A549 (cell line): Measurements from ENCODE around the gene GPR37L1. TPM values are rescaled to one million over a fixed set of nuclear protein-coding genes. Genes with fewer than 3 reads are reported as not detected.

Source experiments
- ATAC-seq, 2 experiments: fragments of 200-7000 bp in 1 of 2; fragments of >200 bp in 1 of 2; cut with Nextera tagmentation in 1 of 2; cut with Tn5 transposase in 1 of 2; 3 replicates each; pipeline versions ENCODE4 v1.8.0 to v1.9.1; 2018 to 2020; ENCODE audit warnings: mild to moderate bottlenecking in 1 of 2, moderate library complexity in 1 of 2
- CTCF ChIA-PET: fragments of 300-600 bp; sonication (Branson Sonifier 250); formaldehyde crosslinking; extraction: SDS; loops from one replicate; lab custom pipeline; 2021; ENCODE audit warnings: antibody characterized with exemption, inconsistent platforms; lab: Yijun Ruan, JAX
- POLR2A ChIA-PET: fragments of 350-600 bp; formaldehyde crosslinking; extraction: SDS; loops from one replicate; lab custom pipeline; 2021; ENCODE audit warnings: antibody characterized with exemption, inconsistent platforms; lab: Yijun Ruan, JAX
- DNase-seq, 2 experiments: peaks; one replicate each; pipeline versions ENCODE4 v3.0.0 to v3.0.0-alpha.2; 2011 to 2016; ENCODE audit warnings: low read depth in 1 of 2, low spot score in 1 of 2
- FAIRE-seq: peaks from 2 replicates; lab custom pipeline; 2011; peaks lifted over from hg19 to GRCh38; lab: Jason Lieb, UNC
- H3K27ac ChIP-seq, 2 experiments: fragments of >200 bp; sonication (Bioruptor Twin); formaldehyde crosslinking; 3 replicates each; pipeline ENCODE4 v1.5.1; 2016 to 2017
- H3K4me1 ChIP-seq: fragments of >200 bp; sonication (Bioruptor Twin); formaldehyde crosslinking; 3 replicates; pipeline ENCODE4 v1.6.1; 2016
- H3K4me2 ChIP-seq: fragments of >200 bp; sonication (Bioruptor Twin); formaldehyde crosslinking; 3 replicates; pipeline ENCODE4 v1.6.1; 2016
- H3K4me3 ChIP-seq: fragments of >200 bp; sonication (Bioruptor Twin); formaldehyde crosslinking; 3 replicates; pipeline ENCODE4 v1.5.1; 2016
- H3K9me3 ChIP-seq: fragments of >200 bp; sonication (Bioruptor Twin); formaldehyde crosslinking; 3 replicates; pipeline ENCODE4 v1.6.1; 2016
- BCL3 ChIP-seq: fragments of >200 bp; sonication (Bioruptor Twin); formaldehyde crosslinking; IDR thresholded peaks from 3 replicates; pipeline ENCODE4 v1.6.1; 2016
- CBX2 ChIP-seq: fragments of 200-600 bp; sonication (generic); IDR thresholded peaks from 2 replicates; pipeline ENCODE4 v1.6.1; 2016; ENCODE audit warnings: low read depth, mild to moderate bottlenecking, borderline replicate concordance
- CBX8 ChIP-seq: fragments of 200-600 bp; sonication (generic); IDR thresholded peaks from 2 replicates; pipeline ENCODE4 v1.6.1; 2016
- CEBPB ChIP-seq, 2 experiments: fragments of >200 bp in 1 of 2; sonication (Bioruptor Twin) in 1 of 2; formaldehyde crosslinking in 1 of 2; IDR thresholded peaks; 2 replicates each; pipeline ENCODE4 v1.6.1; 2012 to 2016
- CTCF ChIP-seq: fragments of >200 bp; sonication (Bioruptor Twin); formaldehyde crosslinking; IDR thresholded peaks from 3 replicates; pipeline ENCODE4 v1.5.1; 2016
- EP300 ChIP-seq, 2 experiments: fragments of >200 bp; sonication (Bioruptor Twin); formaldehyde crosslinking; IDR thresholded peaks; 2 replicates in 1 of 2; 3 replicates in 1 of 2; pipeline ENCODE4 v1.6.1; 2016 to 2017
- ESRRA ChIP-seq: fragments of 150-350 bp; IDR thresholded peaks from 2 replicates; pipeline ENCODE4 v1.6.1; 2014; ENCODE audit warnings: mild to moderate bottlenecking, low read length, borderline replicate concordance
- HOXA7 ChIP-seq: fragments of 250-450 bp; sonication (Bioruptor Pico); IDR thresholded peaks from 2 replicates; pipeline ENCODE4 v1.5.0; 2020; ENCODE audit warnings: mild to moderate bottlenecking, moderate library complexity
- HOXB13 ChIP-seq: fragments of 250-450 bp; sonication (Bioruptor Pico); IDR thresholded peaks from 2 replicates; pipeline ENCODE4 v1.5.0; 2020; ENCODE audit warnings: low read depth, mild to moderate bottlenecking, moderate library complexity
- HOXB5 ChIP-seq: fragments of 250-450 bp; sonication (Bioruptor Pico); IDR thresholded peaks from 2 replicates; pipeline ENCODE4 v1.5.0; 2020; ENCODE audit warnings: mild to moderate bottlenecking, moderate library complexity
- KDM5A ChIP-seq: fragments of 200-600 bp; sonication (generic); IDR thresholded peaks from 2 replicates; pipeline ENCODE4 v1.6.1; 2016; ENCODE audit warnings: antibody characterized with exemption, mild to moderate bottlenecking
- NPAS2 ChIP-seq: fragments of 250-450 bp; sonication (Bioruptor Pico); IDR thresholded peaks from 2 replicates; pipeline ENCODE4 v1.8.0; 2022; ENCODE audit warnings: mild to moderate bottlenecking, moderate library complexity, borderline replicate concordance
- NR3C1 ChIP-seq: fragments of >200 bp; sonication (Bioruptor Twin); formaldehyde crosslinking; IDR thresholded peaks from 3 replicates; pipeline ENCODE4 v1.6.1; 2017
- PBX3 ChIP-seq: IDR thresholded peaks from 2 replicates; pipeline ENCODE4 v1.6.1; 2012
- POLR2AphosphoS2 ChIP-seq: conservative IDR thresholded peaks from 2 replicates; pipeline ENCODE4 v1.6.1; 2012; ENCODE audit warnings: low read length, improper control_type of control experiment, inconsistent platforms
- RARB ChIP-seq: fragments of 250-450 bp; sonication (Bioruptor Pico); IDR thresholded peaks from 2 replicates; pipeline ENCODE4 v1.8.0; 2021; ENCODE audit warnings: mild to moderate bottlenecking, moderate library complexity
- REST ChIP-seq: fragments of 200-600 bp; sonication (generic); IDR thresholded peaks from 2 replicates; pipeline ENCODE4 v1.6.1; 2016; ENCODE audit warnings: antibody characterized with exemption, mild to moderate bottlenecking, moderate library complexity
- RNF2 ChIP-seq: fragments of 200-600 bp; sonication (generic); IDR thresholded peaks from 2 replicates; pipeline ENCODE4 v1.6.1; 2016; ENCODE audit warnings: low read depth, mild to moderate bottlenecking, antibody characterized with exemption, moderate library complexity, borderline replicate concordance
- SMC3 ChIP-seq: fragments of >200 bp; sonication (Bioruptor Twin); formaldehyde crosslinking; IDR thresholded peaks from 3 replicates; pipeline ENCODE4 v1.6.1; 2018; ENCODE audit warnings: inconsistent platforms
- SREBF2 ChIP-seq: fragments of 450-650 bp; IDR thresholded peaks from 2 replicates; pipeline ENCODE4 v1.6.1; 2014; ENCODE audit warnings: mild to moderate bottlenecking, moderate library complexity
- TFCP2L1 ChIP-seq: fragments of 250-450 bp; sonication (Bioruptor Pico); IDR thresholded peaks from 2 replicates; pipeline ENCODE4 v1.5.0; 2021; ENCODE audit warnings: mild to moderate bottlenecking
- WGBS: methylation state at CpG from one replicate; pipeline ENCODE4 v1.1.6; 2017; ENCODE audit errors: missing lambda C conversion rate; 5-methylcytosine and 5-hydroxymethylcytosine counted together
- polyA plus RNA-seq, 4 experiments: library from polyadenylated mRNA; depleted of rRNA in 3 of 4; stranded (reverse); fragments of >200 nt; fragmentation: RNase III in 1 of 4; extraction: RNeasy Plus Mini Kit Qiagen cat#74134 plus additional on column Dnase treatment in 1 of 4; gene quantifications; 2 replicates in 3 of 4; 3 replicates in 1 of 4; pipeline ENCODE4 v1.2.3, GENCODE V29; 2011 to 2017
- TF ChIP-seq, protein P1 (sequence below): fragments of 450-650 bp; IDR thresholded peaks from 2 replicates; pipeline ENCODE4 v1.6.1; 2014; ENCODE audit warnings: antibody characterized with exemption

Gene GPR37L1
- polyA plus RNA-seq, 2 of the 4 experiments (the other 2 are of a cell fraction) = 0.08 to 0.13 TPM

DNA sequence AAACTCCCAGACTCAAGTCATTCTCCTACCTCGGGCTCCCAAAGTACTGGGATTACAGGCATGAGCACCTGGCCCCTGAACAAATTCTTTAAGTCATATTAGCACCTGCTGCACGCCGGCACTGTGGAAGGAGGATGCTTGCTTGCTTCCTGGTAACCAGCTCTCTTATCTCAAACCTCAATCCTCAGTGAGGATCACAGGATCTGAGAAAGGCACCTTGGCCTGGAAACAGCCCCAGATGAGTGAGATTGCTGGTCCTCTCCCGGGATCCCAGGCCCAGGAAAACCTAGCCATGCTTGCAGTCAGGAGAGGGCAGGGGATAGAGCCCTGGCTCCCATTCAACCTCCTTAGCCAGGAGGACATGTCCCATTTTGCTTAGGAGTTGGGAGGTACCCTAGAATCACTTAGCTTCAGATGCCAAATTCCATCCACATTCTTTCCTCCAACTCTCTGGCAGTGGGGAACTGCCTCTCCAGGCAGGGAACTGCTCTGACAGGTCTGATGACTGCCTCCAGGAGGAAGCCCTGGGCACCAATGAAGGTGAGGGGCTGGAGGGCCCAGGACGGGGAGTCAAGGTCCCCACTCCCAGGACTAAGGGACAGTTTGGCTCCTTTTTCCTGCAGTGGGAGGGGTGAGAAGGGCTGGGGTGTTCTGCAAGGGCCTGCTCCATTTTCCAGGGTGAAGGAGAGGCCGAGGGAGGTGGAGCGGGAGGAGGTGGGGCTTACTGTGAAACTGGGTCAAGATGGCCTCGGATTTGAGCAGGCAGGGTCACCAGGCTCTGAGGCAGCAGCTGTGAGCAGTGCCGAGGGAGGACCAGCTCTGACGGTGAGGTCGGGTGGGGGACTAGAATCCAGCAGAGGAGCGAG lies 9.5 kb downstream of the GPR37L1 start (continued):
- no peak for TF ChIP-seq SMC3
- TF ChIP-seq CBX2 = no peak
- TF ChIP-seq TFCP2L1 (CRISPR knock-in tag) = no peak
- no peak for TF ChIP-seq KDM5A
- TF ChIP-seq, protein P1, sequence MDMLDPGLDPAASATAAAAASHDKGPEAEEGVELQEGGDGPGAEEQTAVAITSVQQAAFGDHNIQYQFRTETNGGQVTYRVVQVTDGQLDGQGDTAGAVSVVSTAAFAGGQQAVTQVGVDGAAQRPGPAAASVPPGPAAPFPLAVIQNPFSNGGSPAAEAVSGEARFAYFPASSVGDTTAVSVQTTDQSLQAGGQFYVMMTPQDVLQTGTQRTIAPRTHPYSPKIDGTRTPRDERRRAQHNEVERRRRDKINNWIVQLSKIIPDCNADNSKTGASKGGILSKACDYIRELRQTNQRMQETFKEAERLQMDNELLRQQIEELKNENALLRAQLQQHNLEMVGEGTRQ = no peak
- no peak for TF ChIP-seq POLR2AphosphoS2
- no peak for TF ChIP-seq ESRRA
- no peak for TF ChIP-seq PBX3
- no peak for TF ChIP-seq NR3C1
- TF ChIP-seq CBX8 = no peak

DNA sequence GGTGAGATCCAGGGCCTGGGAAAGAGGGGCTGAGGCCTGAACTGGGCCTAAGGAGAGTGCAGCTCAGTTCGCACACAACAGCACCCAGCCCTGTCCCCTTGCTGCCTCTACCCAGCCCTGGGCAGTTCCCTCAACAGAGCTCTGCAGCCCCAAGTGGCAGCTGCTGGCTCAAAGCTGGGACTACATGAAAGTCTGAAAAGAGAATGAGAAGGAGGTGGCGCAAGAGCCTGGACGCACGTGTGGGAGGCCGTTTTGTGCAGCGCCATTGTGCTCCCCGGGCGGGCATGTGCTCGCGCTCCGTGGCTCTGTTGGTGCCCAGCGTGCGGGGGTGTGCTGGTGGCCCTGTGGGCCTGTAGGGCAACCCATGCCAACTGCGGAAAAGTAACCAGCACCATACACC lies 10.3 kb downstream of the GPR37L1 start:
- no peak overlapping the region for H3K27ac ChIP-seq
- DNase-seq = no peak
- no peak overlapping the region for H3K4me3 ChIP-seq
- 89% methylated on average over 14 of the region's 14 CpGs for WGBS
- H3K9me3 ChIP-seq = no peaks in the 10 kb centered on the region
- H3K4me2 ChIP-seq = no peak overlapping the region
- FAIRE-seq = no peak
- CTCF ChIA-PET = interaction anchor here (1.8 to 31.9 kb wide), 5 partner anchors 11 to 238 kb away, joined by 4 to 1624 read pairs (median 25); partner anchors contain the start of genes ELF3, GPR37L1 and RNPEP
- TF ChIP-seq REST (no peak), POLR2AphosphoS2 (no peak), SREBF2 (no peak), HOXA7 (CRISPR knock-in tag) (no peak), BCL3 (no peak), CTCF (no peak), RNF2 (no peak), CBX2 (no peak), CBX8 (no peak), HOXB13 (CRISPR knock-in tag) (no peak), CEBPB (IDR thresholded peaks at IDR 0.05) (no peak), HOXB5 (no peak), KDM5A (no peak), RARB (CRISPR knock-in tag) (no peak), EP300 (IDR thresholded peaks at IDR 0.05) (no peak), NPAS2 (no peak)
- peak in 1 of 2 experiments; percentile 23; a peak in 3 of 6 replicates for ATAC-seq
- POLR2A ChIA-PET = interaction anchor here (0.5 kb wide), 1 partner anchor 17 kb away, joined by 4 read pairs; no protein-coding TSS in a partner anchor
- H3K4me1 ChIP-seq = 0 out of 3 replicates have a peak, but pooled peaks cover 5% of the 10 kb centered on the region
